Inferior parietal cortex (tissue), 1 donor: ENCODE measurements around the gene LIFR.
"Not testable (repeated sequence)": the region's sequence is repeated elsewhere in the genome, so short reads cannot be mapped to it uniquely, and the experiment has no call there.

ENCODE experiments used
- DNase-seq: peaks from one replicate; pipeline ENCODE4 v3.0.0-alpha.2; 2016; ENCODE audit errors: extremely low spot score

LIFR gene

GRCh38 chr5:38581597-38581996 lies 25.2 kb upstream of the LIFR start:
- DNase-seq: no peak

GRCh38 chr5:38579105-38579504 lies 22.7 kb upstream of the LIFR start:
- DNase-seq: no peak

- no peak for DNase-seq
Measured at GRCh38 chr5:38576961-38577684, 20.7 kb upstream of the LIFR start.

DNA sequence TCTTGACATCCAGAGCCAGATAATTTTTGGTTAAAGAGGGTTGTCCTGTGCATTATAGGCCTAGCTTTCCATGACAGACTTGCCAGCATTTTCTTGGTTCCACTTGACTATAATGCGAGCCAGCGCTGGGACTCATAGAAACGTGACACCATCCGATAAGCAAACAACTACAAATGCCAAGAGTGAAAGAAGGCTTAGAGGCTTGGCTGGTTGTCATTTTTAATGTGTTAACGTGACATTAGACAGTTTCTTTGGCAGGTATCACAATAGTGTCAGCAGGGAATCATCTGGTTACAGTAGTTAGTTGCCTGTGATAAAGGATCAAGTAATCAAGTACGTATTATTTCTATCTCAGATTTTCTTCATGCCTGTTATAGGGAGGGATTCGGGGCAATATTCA lies 20.0 kb upstream of the LIFR start:
- no peak for DNase-seq

- DNase-seq: no peak
Measured at GRCh38 chr5:38575476-38575875, 19.0 kb upstream of the LIFR start.

DNA sequence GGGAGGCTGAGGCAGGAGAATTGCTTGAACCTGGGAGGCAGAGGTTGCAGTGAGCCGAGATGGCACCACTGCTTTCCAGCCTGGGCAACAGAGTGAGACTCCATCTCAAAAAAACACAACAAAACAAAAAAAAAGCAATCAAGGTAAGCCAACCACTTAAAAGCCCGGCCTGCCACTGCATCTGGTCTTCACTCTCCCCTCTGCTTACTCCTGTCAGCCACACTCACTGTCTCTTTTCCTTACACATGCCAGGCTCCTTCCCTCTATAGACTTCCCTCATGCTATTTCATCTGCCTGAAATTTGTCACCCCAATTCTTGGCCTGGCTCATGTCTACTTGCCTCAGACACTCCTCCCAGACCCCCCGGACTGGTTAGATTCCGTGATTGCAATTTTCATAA lies 17.6 kb upstream of the LIFR start:
- no peak for DNase-seq

GRCh38 chr5:38573521-38573920 lies 17.1 kb upstream of the LIFR start:
- DNase-seq: no peak

GRCh38 chr5:38569180-38569579 lies 12.7 kb upstream of the LIFR start:
- DNase-seq: no peak

DNA sequence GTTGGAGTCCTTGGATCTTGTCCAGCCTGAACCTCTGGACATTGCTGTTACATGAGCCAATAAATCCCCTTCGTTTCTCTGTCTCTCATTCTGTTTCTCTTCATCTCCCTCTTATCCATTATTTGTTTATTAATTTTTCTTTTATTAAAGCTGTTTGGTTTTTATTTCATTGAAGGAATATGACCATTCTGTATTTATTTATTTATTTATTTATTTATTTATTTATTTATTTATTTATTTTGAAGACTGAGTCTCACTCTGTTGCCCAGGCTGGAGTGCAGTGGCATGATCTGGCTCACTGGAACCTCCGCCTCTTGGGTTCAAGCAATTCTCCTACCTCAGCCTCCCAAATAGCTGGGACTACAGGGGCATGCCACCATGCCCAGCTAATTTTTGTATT lies 10.9 kb upstream of the LIFR start:
- DNase-seq: not testable (repeated sequence)

DNA sequence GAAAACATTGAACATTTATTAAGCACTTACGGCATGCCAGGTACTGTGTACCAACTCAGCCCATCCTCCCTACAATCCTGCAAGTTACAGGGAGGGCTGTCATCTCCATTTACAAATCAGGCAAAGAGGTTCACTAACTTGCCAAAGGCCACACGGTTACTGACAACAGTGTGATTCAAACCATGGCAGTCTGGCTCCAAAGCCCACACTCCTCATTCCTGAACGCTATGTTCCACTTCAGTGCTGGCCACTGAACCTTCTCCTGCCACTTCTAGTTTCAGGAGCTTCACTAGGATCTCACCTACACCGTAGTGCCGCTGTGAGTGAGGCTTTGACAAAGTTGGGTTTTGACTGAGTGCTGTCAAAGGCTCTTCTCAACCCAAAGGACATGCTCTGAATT lies 7.2 kb upstream of the LIFR start:
- no peak for DNase-seq

GRCh38 chr5:38562444-38563210 lies 6.2 kb upstream of the LIFR start:
- no peak for DNase-seq

DNA sequence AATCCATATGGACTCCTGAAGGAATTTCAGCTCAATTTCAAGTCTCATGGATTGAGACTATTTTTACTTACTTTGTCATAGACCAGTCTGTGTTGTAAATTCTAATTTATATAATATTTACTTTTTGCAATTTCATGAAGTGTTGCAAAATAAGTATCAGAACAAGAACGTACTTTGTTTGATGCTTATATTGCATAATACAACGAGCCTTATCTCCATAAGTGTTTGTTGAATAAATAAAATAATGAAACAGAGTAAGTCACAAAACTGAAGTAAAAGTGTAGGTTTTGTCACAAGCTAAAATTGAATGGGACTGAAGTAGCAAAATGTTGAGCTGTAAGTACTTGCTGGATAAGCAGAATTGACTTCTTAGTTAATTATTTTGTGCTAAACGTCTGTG lies 3.0 kb upstream of the LIFR start:
- DNase-seq: no peak

GRCh38 chr5:38557792-38558191 lies 1.3 kb upstream of the LIFR start:
- DNase-seq: no peak

GRCh38 chr5:38557308-38557710 lies 863 bp upstream of the LIFR start:
- DNase-seq: peak; percentile 69

GRCh38 chr5:38556088-38556598 lies 303 bp downstream of the LIFR start:
- DNase-seq: no peak

DNA sequence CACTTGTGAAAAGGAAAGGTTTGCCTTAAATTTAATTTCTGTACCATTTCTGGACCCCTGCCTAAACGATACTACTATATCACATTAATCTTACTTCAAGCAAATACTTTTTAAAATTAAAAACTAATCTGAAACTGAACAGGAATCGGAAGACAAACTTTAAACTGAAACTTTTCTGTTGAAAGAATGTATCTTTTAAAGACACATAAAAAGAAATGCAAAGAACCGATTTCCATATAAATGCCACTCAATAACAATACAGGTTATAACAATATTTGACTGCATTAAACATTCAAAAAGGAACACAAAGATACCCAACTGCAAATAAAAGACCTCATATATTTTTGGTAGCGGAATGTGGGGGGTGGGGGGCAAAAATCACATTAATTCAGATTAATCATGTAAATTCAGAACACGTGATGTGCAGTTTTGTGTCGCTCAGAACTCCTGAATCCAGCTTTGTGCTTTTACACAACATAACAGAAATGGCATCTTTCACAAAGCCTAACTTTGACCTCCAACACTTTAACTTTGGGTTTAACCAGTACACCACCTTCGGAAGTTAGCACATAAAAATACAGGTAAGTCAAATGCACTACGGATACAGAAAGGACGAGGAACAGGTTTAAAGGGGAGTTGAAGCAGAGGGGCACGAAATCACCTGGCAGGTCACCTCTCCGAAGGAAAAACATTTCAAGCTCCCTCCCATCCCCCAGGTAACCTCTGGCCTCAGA lies 925 bp downstream of the LIFR start:
- no peak for DNase-seq

DNA sequence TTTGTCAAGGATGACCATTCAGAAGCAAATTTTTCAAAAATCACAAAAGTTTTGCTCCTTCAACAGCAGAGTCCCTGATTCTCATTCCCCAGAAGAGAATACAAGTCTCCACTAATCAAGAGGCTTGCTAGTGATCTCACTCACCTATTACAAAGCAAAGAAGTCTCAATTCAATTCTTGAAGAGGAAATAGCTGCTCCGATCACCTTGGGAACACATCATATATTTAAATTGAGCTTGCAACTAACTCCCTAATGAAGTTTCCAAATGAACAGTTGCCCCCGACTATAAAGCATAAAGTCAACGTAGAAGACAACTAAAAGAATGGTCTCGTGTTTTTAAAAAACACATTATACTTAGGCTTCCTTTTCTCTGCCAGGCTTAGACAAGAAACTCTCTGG lies 1.6 kb downstream of the LIFR start:
- peak; percentile 60 for DNase-seq

DNA sequence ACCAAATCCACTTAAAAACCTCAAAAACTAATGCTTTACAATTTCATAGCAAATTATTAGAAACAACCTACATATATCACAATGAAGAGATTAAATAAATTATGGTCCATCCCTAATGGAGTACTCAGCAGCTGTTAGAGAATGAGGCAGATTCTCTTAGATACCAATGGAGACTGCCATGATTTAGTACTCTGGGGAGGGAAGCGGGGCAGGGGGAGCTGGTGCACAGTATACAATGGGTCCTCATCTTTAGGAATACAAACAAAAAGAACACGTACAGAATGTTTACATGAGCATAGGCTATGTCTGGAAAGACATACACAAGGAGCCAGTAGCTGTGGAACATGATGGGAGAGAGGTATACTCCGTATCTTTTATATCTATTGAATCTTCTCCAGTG lies 2.0 kb downstream of the LIFR start:
- no peak for DNase-seq

DNA sequence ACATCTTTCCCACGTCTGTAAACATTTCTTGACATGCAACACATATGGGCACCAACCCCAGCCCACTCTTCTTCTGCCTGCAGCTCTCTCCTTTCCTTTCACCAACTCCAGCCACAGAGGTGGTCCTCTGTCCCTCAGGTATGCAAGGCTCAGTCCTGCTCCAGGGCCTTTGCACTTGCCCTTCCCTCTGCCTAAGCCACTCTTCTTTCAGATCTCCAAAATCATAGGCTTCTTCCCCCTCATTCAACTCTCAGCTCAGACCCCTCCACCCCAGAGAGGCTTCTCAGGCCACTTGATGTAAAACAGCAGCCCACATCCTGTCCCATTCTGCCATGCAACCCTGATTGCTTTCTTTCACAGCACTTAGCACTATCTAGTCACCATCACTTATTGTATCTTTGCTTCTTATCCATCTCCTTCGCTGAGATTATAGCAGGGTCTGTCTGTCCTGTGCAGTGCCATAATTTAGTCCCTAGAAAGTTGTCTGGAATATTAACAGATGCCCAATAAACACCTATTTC lies 3.4 kb downstream of the LIFR start:
- DNase-seq: no peak

- peak; percentile 68 for DNase-seq
Measured at GRCh38 chr5:38551030-38552017, 5.1 kb downstream of the LIFR start.
